ENCODE results near the gene PLA2G1B.

DNA sequence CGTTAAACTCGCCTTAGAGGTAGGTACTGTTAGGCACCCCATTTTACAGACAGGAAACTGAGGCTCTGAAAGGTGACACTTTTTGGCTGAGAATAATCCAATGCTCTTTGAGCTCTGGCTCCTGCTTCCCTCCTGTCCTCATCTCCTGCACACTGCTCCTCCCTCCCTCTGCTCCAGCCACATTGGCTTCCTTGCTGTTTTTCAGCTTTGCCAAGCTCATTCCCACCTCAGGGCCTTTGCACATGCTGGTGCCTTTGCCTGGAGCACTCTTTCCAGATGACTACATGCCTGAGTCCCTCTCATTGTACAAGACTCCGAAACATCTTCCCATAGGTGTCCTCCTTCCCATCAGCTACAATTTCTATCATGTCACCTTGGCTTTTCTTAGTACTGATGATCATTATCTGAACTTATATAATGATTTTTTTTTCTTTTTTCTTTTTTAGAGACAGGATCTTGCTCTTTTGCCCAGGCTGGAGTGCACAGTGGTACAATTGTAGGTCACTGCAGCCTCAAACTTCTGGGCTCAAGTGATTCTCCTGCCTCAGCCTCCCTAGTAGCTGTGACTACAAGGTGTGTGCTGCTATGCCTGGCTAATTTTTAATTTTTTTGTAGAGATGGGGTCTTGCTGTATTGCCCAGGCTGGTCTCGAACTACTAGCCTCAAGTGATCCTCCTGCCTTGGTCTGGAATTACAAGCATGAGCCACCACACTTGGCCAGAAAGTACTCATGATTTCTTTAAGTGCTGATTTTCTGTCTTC lies 26.2 kb upstream of the PLA2G1B start:
- TF ChIP-seq, protein P1, sequence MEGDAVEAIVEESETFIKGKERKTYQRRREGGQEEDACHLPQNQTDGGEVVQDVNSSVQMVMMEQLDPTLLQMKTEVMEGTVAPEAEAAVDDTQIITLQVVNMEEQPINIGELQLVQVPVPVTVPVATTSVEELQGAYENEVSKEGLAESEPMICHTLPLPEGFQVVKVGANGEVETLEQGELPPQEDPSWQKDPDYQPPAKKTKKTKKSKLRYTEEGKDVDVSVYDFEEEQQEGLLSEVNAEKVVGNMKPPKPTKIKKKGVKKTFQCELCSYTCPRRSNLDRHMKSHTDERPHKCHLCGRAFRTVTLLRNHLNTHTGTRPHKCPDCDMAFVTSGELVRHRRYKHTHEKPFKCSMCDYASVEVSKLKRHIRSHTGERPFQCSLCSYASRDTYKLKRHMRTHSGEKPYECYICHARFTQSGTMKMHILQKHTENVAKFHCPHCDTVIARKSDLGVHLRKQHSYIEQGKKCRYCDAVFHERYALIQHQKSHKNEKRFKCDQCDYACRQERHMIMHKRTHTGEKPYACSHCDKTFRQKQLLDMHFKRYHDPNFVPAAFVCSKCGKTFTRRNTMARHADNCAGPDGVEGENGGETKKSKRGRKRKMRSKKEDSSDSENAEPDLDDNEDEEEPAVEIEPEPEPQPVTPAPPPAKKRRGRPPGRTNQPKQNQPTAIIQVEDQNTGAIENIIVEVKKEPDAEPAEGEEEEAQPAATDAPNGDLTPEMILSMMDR (IDR thresholded peaks at IDR 0.05; ENCODE audit: low read length): no peak
- no peak for TF ChIP-seq EZH2 (optimal IDR thresholded peaks at IDR 0.05; ENCODE audit: low read depth, low read length)
- TF ChIP-seq EZH2phosphoT487 (IDR thresholded peaks at IDR 0.05; ENCODE audit: low read length): no peak
